ENCODE data around the gene TRIM43B. TPM values are rescaled to one million over a fixed set of nuclear protein-coding genes. Genes with fewer than 3 reads are reported as not detected.
"Not testable (repeated sequence)": the region's sequence is repeated elsewhere in the genome, so short reads cannot be mapped to it uniquely, and the experiment has no call there.

Gene TRIM43B
- total and polyA plus RNA-seq, 2 donors from 2014 or later, result not detected

- H3K36me3 ChIP-seq (ENCODE audit: control insufficient read depth in 2 of 3, insufficient read depth in 3 of 3, low read length in 3 of 3); H3K4me3 ChIP-seq (ENCODE audit: low read length in 3 of 3); H3K27me3 ChIP-seq (ENCODE audit: control insufficient read depth, insufficient read depth, low read length); H3K4me1 ChIP-seq (ENCODE audit: control insufficient read depth in 2 of 3, insufficient read depth in 2 of 3, low read depth in 1 of 3, low read length in 3 of 3); H3K27ac ChIP-seq (ENCODE audit: low read depth in 2 of 2, low read length in 2 of 2); FAIRE-seq; H3K9ac ChIP-seq (ENCODE audit: low read length in 3 of 3); H3K9me3 ChIP-seq (ENCODE audit: control insufficient read depth in 2 of 3, insufficient read depth in 1 of 3, low read length in 3 of 3); DNase-seq; intact Hi-C loops (cut with DNase I): not testable (repeated sequence)
Measured at GRCh38 chr2:95435872-95436209, 48.7 kb downstream of the TRIM43B start.

- H3K9me3 ChIP-seq (ENCODE audit: control insufficient read depth in 2 of 3, insufficient read depth in 1 of 3, low read length in 3 of 3); H3K4me1 ChIP-seq (ENCODE audit: control insufficient read depth in 2 of 3, insufficient read depth in 2 of 3, low read depth in 1 of 3, low read length in 3 of 3); H3K27me3 ChIP-seq (ENCODE audit: control insufficient read depth, insufficient read depth, low read length); DNase-seq; H3K27ac ChIP-seq (ENCODE audit: low read depth in 2 of 2, low read length in 2 of 2); H3K9ac ChIP-seq (ENCODE audit: low read length in 3 of 3); H3K36me3 ChIP-seq (ENCODE audit: control insufficient read depth in 2 of 3, insufficient read depth in 3 of 3, low read length in 3 of 3); H3K4me3 ChIP-seq (ENCODE audit: low read length in 3 of 3); FAIRE-seq; intact Hi-C loops (cut with DNase I): not testable (repeated sequence)
Measured at GRCh38 chr2:95435162-95435871, 49.2 kb downstream of the TRIM43B start.

DNA sequence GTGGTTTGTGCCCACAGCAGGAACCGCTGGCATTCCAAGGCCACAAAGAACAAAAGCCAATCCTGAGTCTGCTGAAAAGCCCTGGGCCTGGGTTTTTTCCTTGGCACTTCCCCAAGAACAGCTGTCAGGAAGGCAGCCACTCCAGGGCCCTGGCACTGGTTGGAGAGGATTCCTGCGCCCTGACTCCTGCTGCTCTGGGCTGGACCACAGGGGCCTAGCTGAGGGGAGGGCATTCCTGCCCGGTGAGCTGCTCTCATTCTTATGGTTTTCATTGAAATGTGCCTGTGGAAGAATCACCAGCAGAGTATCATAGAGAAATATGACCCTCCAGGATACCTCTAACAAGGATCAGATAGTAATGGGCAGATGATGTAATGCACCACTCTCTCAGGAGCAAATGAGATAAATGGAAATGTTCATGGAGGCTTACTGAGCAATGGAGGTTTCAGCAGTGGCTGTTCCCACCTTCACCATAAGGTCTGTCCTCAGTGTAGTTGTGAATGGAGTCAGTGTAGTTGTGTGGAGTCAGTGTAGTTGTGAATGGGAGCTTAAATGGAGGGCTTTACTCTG is 50.0 kb downstream of the TRIM43B start:
- peak in 1 of 5 donors; percentile 89 for DNase-seq

DNA sequence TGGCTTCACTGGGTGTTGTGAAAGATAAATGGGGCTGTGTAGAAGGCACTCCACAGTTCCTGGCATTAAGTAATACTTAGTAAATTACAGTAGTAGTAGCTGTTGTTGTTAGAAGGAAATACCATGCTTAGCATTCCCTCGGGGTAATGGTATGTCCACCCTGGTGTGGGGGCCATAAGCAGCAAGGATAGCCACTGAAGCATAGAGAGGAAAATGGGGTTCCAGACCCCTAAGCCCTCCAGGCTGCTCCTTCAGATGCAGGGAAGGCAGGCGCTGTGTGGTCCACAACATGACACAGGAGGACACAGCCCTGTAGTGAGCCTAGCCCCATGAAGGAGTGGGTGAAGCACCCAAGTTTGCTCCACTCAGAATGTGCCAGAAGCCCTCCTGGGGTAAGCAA is 50.6 kb downstream of the TRIM43B start:
- DNase-seq; H3K27ac ChIP-seq (ENCODE audit: low read depth in 2 of 2, low read length in 2 of 2); H3K4me3 ChIP-seq (ENCODE audit: low read length in 3 of 3); H3K9ac ChIP-seq (ENCODE audit: low read length in 3 of 3); H3K9me3 ChIP-seq (ENCODE audit: control insufficient read depth in 2 of 3, insufficient read depth in 1 of 3, low read length in 3 of 3); H3K4me1 ChIP-seq (ENCODE audit: control insufficient read depth in 2 of 3, insufficient read depth in 2 of 3, low read depth in 1 of 3, low read length in 3 of 3); H3K27me3 ChIP-seq (ENCODE audit: control insufficient read depth, insufficient read depth, low read length); FAIRE-seq; H3K36me3 ChIP-seq (ENCODE audit: control insufficient read depth in 2 of 3, insufficient read depth in 3 of 3, low read length in 3 of 3); intact Hi-C loops (cut with DNase I): not testable (repeated sequence)

More for the DNA sequence above, 50.0 kb downstream of the TRIM43B start:
- H3K4me3 ChIP-seq (ENCODE audit: low read length in 3 of 3); H3K9me3 ChIP-seq (ENCODE audit: control insufficient read depth in 2 of 3, insufficient read depth in 1 of 3, low read length in 3 of 3); H3K36me3 ChIP-seq (ENCODE audit: control insufficient read depth in 2 of 3, insufficient read depth in 3 of 3, low read length in 3 of 3); H3K9ac ChIP-seq (ENCODE audit: low read length in 3 of 3); H3K4me1 ChIP-seq (ENCODE audit: control insufficient read depth in 2 of 3, insufficient read depth in 2 of 3, low read depth in 1 of 3, low read length in 3 of 3); H3K27ac ChIP-seq (ENCODE audit: low read depth in 2 of 2, low read length in 2 of 2); intact Hi-C loops (cut with DNase I); FAIRE-seq; H3K27me3 ChIP-seq (ENCODE audit: control insufficient read depth, insufficient read depth, low read length): not testable (repeated sequence)

DNA sequence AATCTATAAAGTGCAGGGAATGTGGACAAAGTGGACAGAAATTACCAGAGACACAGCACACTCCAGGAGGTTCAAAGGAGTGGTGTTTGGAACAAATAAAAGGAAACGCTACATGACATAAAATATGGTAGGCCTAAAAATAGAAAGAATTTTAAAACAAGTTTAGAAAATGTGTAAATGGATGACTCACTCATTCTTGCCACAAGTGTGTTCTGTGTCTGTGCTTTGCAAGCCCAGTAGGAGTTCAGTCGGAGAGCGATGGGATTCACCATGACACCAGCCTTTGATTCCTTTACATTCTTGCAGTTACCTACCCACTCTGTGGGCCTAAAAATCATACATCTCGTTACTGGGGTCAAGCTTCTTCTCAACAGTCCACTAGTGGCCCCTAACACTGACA is 51.2 kb downstream of the TRIM43B start:
- FAIRE-seq; DNase-seq; H3K27ac ChIP-seq (ENCODE audit: low read depth in 2 of 2, low read length in 2 of 2); H3K4me3 ChIP-seq (ENCODE audit: low read length in 3 of 3); H3K9ac ChIP-seq (ENCODE audit: low read length in 3 of 3); H3K36me3 ChIP-seq (ENCODE audit: control insufficient read depth in 2 of 3, insufficient read depth in 3 of 3, low read length in 3 of 3); H3K4me1 ChIP-seq (ENCODE audit: control insufficient read depth in 2 of 3, insufficient read depth in 2 of 3, low read depth in 1 of 3, low read length in 3 of 3); H3K27me3 ChIP-seq (ENCODE audit: control insufficient read depth, insufficient read depth, low read length); intact Hi-C loops (cut with DNase I); H3K9me3 ChIP-seq (ENCODE audit: control insufficient read depth in 2 of 3, insufficient read depth in 1 of 3, low read length in 3 of 3): not testable (repeated sequence)

DNA sequence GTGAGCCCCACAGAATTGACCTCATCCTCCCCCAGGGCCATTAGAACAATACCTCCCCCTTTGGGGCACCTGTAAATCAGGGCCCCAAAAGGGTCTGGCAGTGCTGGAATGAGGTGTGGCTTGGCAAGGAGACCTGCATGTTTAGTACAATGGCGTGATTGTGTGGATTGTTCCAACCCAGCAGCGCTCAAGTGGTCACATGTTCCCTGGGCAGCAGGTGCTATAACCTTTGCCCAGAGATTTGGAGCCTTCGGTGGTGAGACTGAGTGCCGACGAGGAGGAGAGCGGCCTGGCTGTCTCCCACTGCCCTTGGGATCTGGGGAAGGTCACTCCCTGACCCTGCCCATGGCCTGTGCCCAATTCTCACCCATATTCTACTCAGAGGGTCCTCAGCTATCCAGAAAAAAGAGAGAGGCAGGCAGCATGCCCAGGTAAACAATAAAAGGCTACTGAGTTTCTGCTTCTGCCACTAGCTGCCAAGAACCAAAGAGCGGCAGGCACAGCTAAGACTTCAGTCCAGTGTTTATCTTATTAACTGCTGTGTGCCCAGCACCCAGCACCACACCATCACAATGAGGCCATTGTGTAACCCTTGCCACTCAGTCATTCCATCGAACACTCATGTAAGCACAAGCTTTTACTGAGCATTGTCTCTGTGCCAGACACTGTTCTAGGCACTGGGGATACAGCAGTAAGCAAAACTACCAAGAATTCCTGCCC is 54.6 kb downstream of the TRIM43B start:
- FAIRE-seq; H3K4me1 ChIP-seq (ENCODE audit: control insufficient read depth in 2 of 3, insufficient read depth in 2 of 3, low read depth in 1 of 3, low read length in 3 of 3); H3K36me3 ChIP-seq (ENCODE audit: control insufficient read depth in 2 of 3, insufficient read depth in 3 of 3, low read length in 3 of 3); H3K9me3 ChIP-seq (ENCODE audit: control insufficient read depth in 2 of 3, insufficient read depth in 1 of 3, low read length in 3 of 3); H3K27ac ChIP-seq (ENCODE audit: low read depth in 2 of 2, low read length in 2 of 2); intact Hi-C loops (cut with DNase I); H3K9ac ChIP-seq (ENCODE audit: low read length in 3 of 3); H3K27me3 ChIP-seq (ENCODE audit: control insufficient read depth, insufficient read depth, low read length); DNase-seq; H3K4me3 ChIP-seq (ENCODE audit: low read length in 3 of 3): not testable (repeated sequence)

GRCh38 chr2:95427196-95427867 is 57.2 kb downstream of the TRIM43B start:
- H3K27ac ChIP-seq (ENCODE audit: low read depth in 2 of 2, low read length in 2 of 2); H3K9ac ChIP-seq (ENCODE audit: low read length in 3 of 3); intact Hi-C loops (cut with DNase I); H3K36me3 ChIP-seq (ENCODE audit: control insufficient read depth in 2 of 3, insufficient read depth in 3 of 3, low read length in 3 of 3); H3K4me1 ChIP-seq (ENCODE audit: control insufficient read depth in 2 of 3, insufficient read depth in 2 of 3, low read depth in 1 of 3, low read length in 3 of 3); FAIRE-seq; H3K9me3 ChIP-seq (ENCODE audit: control insufficient read depth in 2 of 3, insufficient read depth in 1 of 3, low read length in 3 of 3); H3K4me3 ChIP-seq (ENCODE audit: low read length in 3 of 3); H3K27me3 ChIP-seq (ENCODE audit: control insufficient read depth, insufficient read depth, low read length): not testable (repeated sequence)
- DNase-seq, result peak in 1 of 5 donors; percentile 22

All from kidney (tissue), 11 donors.